ENCODE measurements around the gene COLEC11. TPM values are rescaled to one million over a fixed set of nuclear protein-coding genes. Genes with fewer than 3 reads are reported as not detected.
"Not testable (repeated sequence)": the region's sequence is repeated elsewhere in the genome, so short reads cannot be mapped to it uniquely, and the experiment has no call there.

Gene COLEC11
- total and polyA plus RNA-seq, 10 of the 15 experiments (the other 5 are each of a cell fraction or from before 2014, with no cell fraction given), result 0.08 to 0.74 (median 0.14) TPM; not detected in 4

DNA sequence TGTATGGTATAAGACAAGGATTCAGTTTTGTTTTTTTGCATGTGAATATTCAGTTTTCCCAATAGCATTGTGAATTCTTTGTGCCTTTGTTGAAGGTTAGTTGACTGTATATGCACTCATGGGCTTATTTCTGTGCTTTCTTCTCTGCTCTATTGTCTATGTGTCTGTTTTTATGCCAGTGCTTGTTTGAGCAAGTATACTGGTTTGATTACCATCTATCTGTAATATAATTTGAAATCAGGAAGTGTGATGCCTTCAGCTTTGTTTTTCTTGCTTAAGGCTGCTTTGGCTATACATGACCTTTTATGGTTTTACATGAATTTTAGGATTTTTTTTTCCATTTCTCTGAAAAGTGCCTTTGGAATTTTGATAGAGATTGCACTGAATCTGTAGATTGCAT is 23.5 kb downstream of the COLEC11 start:
- SMC1A ChIA-PET (ENCODE audit: uncharacterized antibody, unreplicated experiment), result no interaction called here
- Histone ChIP-seq H3K4me2 (ENCODE audit: control insufficient read depth, insufficient read depth) (no peak overlapping the region), H3K4me3 (no peak overlapping the region), H3K27ac (ENCODE audit: control insufficient read depth, insufficient read depth) (no peak overlapping the region), H2AFZ (ENCODE audit: control insufficient read depth, low read depth, low read length) (no peak overlapping the region), H3K4me1 (ENCODE audit: control insufficient read depth, insufficient read depth, low read length) (no peaks in the 10 kb centered on the region), H3K9me3 (replicated peaks; ENCODE audit: control insufficient read depth, insufficient read depth, low read length) (no peaks in the 10 kb centered on the region; the same call in 2 of the 3 replicates), H3K79me2 (ENCODE audit: control insufficient read depth, insufficient read depth, low read length) (no peaks in the 10 kb centered on the region), H4K20me1 (ENCODE audit: control insufficient read depth, insufficient read depth) (no peaks in the 10 kb centered on the region), H3K9ac (ENCODE audit: control insufficient read depth, insufficient read depth, low read length) (no peak overlapping the region), H3K36me3 (ENCODE audit: control insufficient read depth in 2 of 2, insufficient read depth in 2 of 2, low read length in 1 of 2) (no peaks in the 10 kb centered on the region), H3K27me3 (replicated peaks in 1 of 2; ENCODE audit: control insufficient read depth in 2 of 2, insufficient read depth in 2 of 2, low read length in 1 of 2) (no peaks in the 10 kb centered on the region)
- no TSS peak for BruUV-seq (replicated peaks)
- RAD21 ChIA-PET (ENCODE audit: unreplicated experiment), result no interaction called here
- POLR2A ChIA-PET, result no interaction called here
- DNase-seq (ENCODE audit: low read depth, low spot score) (no peak), ATAC-seq (no peak), FAIRE-seq (no peak)
- TF ChIP-seq CBFB (IDR thresholded peaks at IDR 0.05; ENCODE audit: low read depth) (no peak), RELA (IDR thresholded peaks at IDR 0.05; ENCODE audit: borderline replicate concordance, partially characterized antibody) (no peak)
- CTCF ChIA-PET, result no interaction called here
- intact Hi-C loops (cut with micrococcal nuclease; ENCODE audit: unreplicated experiment), result no loop called here
- in situ Hi-C loops (cut with MboI), result no loop called here

DNA sequence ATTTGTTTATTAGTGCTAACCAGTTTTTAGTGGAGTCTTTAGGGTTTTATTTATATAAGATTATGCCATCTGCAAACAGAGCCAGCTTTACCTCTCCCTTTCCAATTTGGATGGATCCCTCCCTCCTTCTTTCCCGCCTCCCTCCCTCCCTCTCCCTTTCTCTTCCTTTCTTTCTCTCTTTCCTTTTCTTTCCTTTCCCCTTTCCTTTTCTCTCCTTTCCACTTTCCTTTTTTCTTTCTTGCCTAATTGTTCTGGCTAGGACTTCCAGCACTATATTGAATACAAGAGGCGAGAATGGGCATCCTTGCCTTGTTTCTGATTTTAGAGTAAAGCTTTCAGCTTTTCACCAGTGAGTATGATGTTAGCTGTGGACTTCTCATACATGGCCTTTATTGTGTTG is 24.1 kb downstream of the COLEC11 start:
- POLR2A ChIA-PET, result no interaction called here
- no peak for TF ChIP-seq FOS (IDR thresholded peaks at IDR 0.05; ENCODE audit: borderline replicate concordance, extremely low read depth, insufficient read length)
- no peak for TF ChIP-seq LARP7 (IDR thresholded peaks at IDR 0.05)
- TF ChIP-seq NFIC (IDR thresholded peaks at IDR 0.05; ENCODE audit: low read depth, low read length), result no peak
- no TSS peak for BruUV-seq (replicated peaks)
- H3K36me3 ChIP-seq (ENCODE audit: control insufficient read depth in 2 of 2, insufficient read depth in 2 of 2, low read length in 1 of 2), result no peaks in the 10 kb centered on the region
- RAD21 ChIA-PET (ENCODE audit: unreplicated experiment), result no interaction called here
- no peak overlapping the region for H3K4me3 ChIP-seq
- no peaks in the 10 kb centered on the region for H4K20me1 ChIP-seq (ENCODE audit: control insufficient read depth, insufficient read depth)
- intact Hi-C loops (cut with micrococcal nuclease; ENCODE audit: unreplicated experiment), result no loop called here
- H3K79me2 ChIP-seq (ENCODE audit: control insufficient read depth, insufficient read depth, low read length), result no peaks in the 10 kb centered on the region
- H3K27ac ChIP-seq (ENCODE audit: control insufficient read depth, insufficient read depth), result no peak overlapping the region
- ATAC-seq (no peak), FAIRE-seq (no peak), DNase-seq (ENCODE audit: low read depth, low spot score) (no peak)
- no peaks in the 10 kb centered on the region for H3K27me3 ChIP-seq (replicated peaks in 1 of 2; ENCODE audit: control insufficient read depth in 2 of 2, insufficient read depth in 2 of 2, low read length in 1 of 2)
- no peak overlapping the region for H3K4me2 ChIP-seq (ENCODE audit: control insufficient read depth, insufficient read depth)
- H2AFZ ChIP-seq (ENCODE audit: control insufficient read depth, low read depth, low read length), result no peak overlapping the region
- CTCF ChIA-PET, result no interaction called here
- in situ Hi-C loops (cut with MboI), result no loop called here
- 0 out of 2 replicates have a peak, but pooled peaks cover under 1% of the 10 kb centered on the region for H3K4me1 ChIP-seq (ENCODE audit: control insufficient read depth, insufficient read depth, low read length)
- 41% methylated on average over 2 of the region's 2 CpGs for WGBS (ENCODE audit: insufficient coverage, insufficient replicate concordance, low lambda C conversion rate, missing lambda C conversion rate)
- SMC1A ChIA-PET (ENCODE audit: uncharacterized antibody, unreplicated experiment), result no interaction called here
- no peak overlapping the region for H3K9ac ChIP-seq (ENCODE audit: control insufficient read depth, insufficient read depth, low read length)
- H3K9me3 ChIP-seq (replicated peaks; ENCODE audit: control insufficient read depth, insufficient read depth, low read length), result no peaks in the 10 kb centered on the region

- 95% methylated on average over 9 of the region's 9 CpGs for WGBS (ENCODE audit: insufficient coverage, insufficient replicate concordance, low lambda C conversion rate, missing lambda C conversion rate)
Observed at GRCh38 chr2:3619661-3620060, 24.7 kb downstream of the COLEC11 start.

More at GRCh38 chr2:3619661-3620060, 24.7 kb downstream of the COLEC11 start:
- intact Hi-C loops (cut with micrococcal nuclease; ENCODE audit: unreplicated experiment); FAIRE-seq; H3K4me2 ChIP-seq (ENCODE audit: control insufficient read depth, insufficient read depth); H3K4me3 ChIP-seq; DNase-seq (ENCODE audit: low read depth, low spot score); H3K27ac ChIP-seq (ENCODE audit: control insufficient read depth, insufficient read depth); RAD21 ChIA-PET (ENCODE audit: unreplicated experiment); CTCF ChIA-PET; BruUV-seq (replicated peaks); H2AFZ ChIP-seq (ENCODE audit: control insufficient read depth, low read depth, low read length); H3K9ac ChIP-seq (ENCODE audit: control insufficient read depth, insufficient read depth, low read length); H3K79me2 ChIP-seq (ENCODE audit: control insufficient read depth, insufficient read depth, low read length); ATAC-seq; H4K20me1 ChIP-seq (ENCODE audit: control insufficient read depth, insufficient read depth); SMC1A ChIA-PET (ENCODE audit: uncharacterized antibody, unreplicated experiment); H3K27me3 ChIP-seq (replicated peaks in 1 of 2; ENCODE audit: control insufficient read depth in 2 of 2, insufficient read depth in 2 of 2, low read length in 1 of 2); in situ Hi-C loops (cut with MboI); POLR2A ChIA-PET; H3K4me1 ChIP-seq (ENCODE audit: control insufficient read depth, insufficient read depth, low read length); H3K36me3 ChIP-seq (ENCODE audit: control insufficient read depth in 2 of 2, insufficient read depth in 2 of 2, low read length in 1 of 2); H3K9me3 ChIP-seq (replicated peaks; ENCODE audit: control insufficient read depth, insufficient read depth, low read length): not testable (repeated sequence)

Measured in GM12878 (cell line).